H1 (cell line): ENCODE data around the gene RASGEF1B. TPM values are rescaled to one million over a fixed set of nuclear protein-coding genes. Genes with fewer than 3 reads are reported as not detected.

Experiments
- CTCF ChIA-PET: fragments of 300-600 bp; sonication (Branson Sonifier 250); formaldehyde crosslinking; loops from one replicate; lab custom pipeline; 2021; ENCODE audit not compliant: partially characterized antibody; lab: Charles Lee
- POLR2A ChIA-PET: fragments of 300-600 bp; sonication (Branson Sonifier 250); formaldehyde crosslinking; loops from one replicate; lab custom pipeline; 2021; ENCODE audit warnings: inconsistent platforms; ENCODE audit not compliant: partially characterized antibody; lab: Charles Lee
- DNase-seq, 2 experiments: peaks; one replicate each; pipeline versions ENCODE4 v3.0.0 to v3.0.0-alpha.2; 2010 to 2022; ENCODE audit warnings: low spot score in 2 of 2, low read depth in 1 of 2, mixed read lengths in 1 of 2
- FAIRE-seq: peaks from 2 replicates; lab custom pipeline; 2011; peaks lifted over from hg19 to GRCh38; lab: Jason Lieb, UNC
- H2AFZ ChIP-seq: 2 replicates; pipeline ENCODE4 v1.8.1; 2012; ENCODE audit warnings: low read length, inconsistent platforms
- H2AK5ac ChIP-seq: 2 replicates; pipeline ENCODE4 v1.6.1; 2013; ENCODE audit warnings: low read depth, low read length
- H2BK120ac ChIP-seq: replicated peaks from 2 replicates; pipeline ENCODE3; 2013; ENCODE audit warnings: low read depth, low read length, inconsistent platforms
- H2BK12ac ChIP-seq: 2 replicates; pipeline ENCODE4 v1.6.1; 2013; ENCODE audit warnings: low read depth, low read length
- H2BK15ac ChIP-seq: 2 replicates; pipeline ENCODE4 v1.6.1; 2013; ENCODE audit warnings: low read length
- H2BK20ac ChIP-seq: 2 replicates; pipeline ENCODE4 v1.6.1; 2013; ENCODE audit warnings: low read length
- H2BK5ac ChIP-seq: 2 replicates; pipeline ENCODE4 v1.6.1; 2013; ENCODE audit warnings: low read depth, low read length
- H3K14ac ChIP-seq: 2 replicates; pipeline ENCODE4 v1.6.1; 2013; ENCODE audit warnings: inconsistent platforms; ENCODE audit not compliant: insufficient read length
- H3K18ac ChIP-seq: 2 replicates; pipeline ENCODE4 v1.6.1; 2013; ENCODE audit warnings: low read length; ENCODE audit errors: extremely low read depth
- H3K23ac ChIP-seq: 2 replicates; pipeline ENCODE4 v1.6.1; 2013; ENCODE audit warnings: inconsistent platforms; ENCODE audit not compliant: insufficient read length
- H3K23me2 ChIP-seq: 2 replicates; pipeline ENCODE4 v1.6.1; 2013; ENCODE audit warnings: low read depth, low read length
- H3K27ac ChIP-seq: 2 replicates; pipeline ENCODE4 v1.6.1; 2011; ENCODE audit warnings: low read depth, low read length, inconsistent platforms
- H3K27me3 ChIP-seq, 4 experiments: replicated peaks in 1 of 4; 1 replicate in 1 of 4; 2 replicates in 3 of 4; pipeline versions ENCODE4 v1.6.1 to v1.8.1; 2011 to 2013; ENCODE audit warnings: low read length in 3 of 4, mild to moderate bottlenecking in 3 of 4, inconsistent platforms in 2 of 4, mixed read lengths in 2 of 4, moderate library complexity in 1 of 4; ENCODE audit not compliant: control insufficient read depth in 3 of 4, insufficient read depth in 3 of 4; ENCODE audit errors: extremely low read depth in 1 of 4
- H3K36me3 ChIP-seq, 4 experiments: 2 replicates each; pipeline versions ENCODE4 v1.6.1 to v1.8.1; 2011 to 2013; ENCODE audit warnings: mild to moderate bottlenecking in 4 of 4, low read length in 3 of 4, moderate library complexity in 2 of 4, control low read depth in 1 of 4, inconsistent platforms in 1 of 4; ENCODE audit not compliant: insufficient read depth in 4 of 4, control insufficient read depth in 2 of 4
- H3K4ac ChIP-seq: replicated peaks from 2 replicates; pipeline ENCODE3; 2013; ENCODE audit warnings: low read length, low read depth, mixed read lengths, inconsistent platforms; ENCODE audit not compliant: insufficient read length
- H3K4me1 ChIP-seq, 4 experiments: replicated peaks in 1 of 4; 1 replicate in 1 of 4; 2 replicates in 3 of 4; pipeline versions ENCODE4 v1.6.1 to v1.8.1; 2011 to 2013; ENCODE audit warnings: low read length in 3 of 4, inconsistent platforms in 2 of 4, mixed read lengths in 1 of 4; ENCODE audit not compliant: insufficient read depth in 4 of 4, control insufficient read depth in 3 of 4
- H3K4me2 ChIP-seq, 2 experiments: 2 replicates each; pipeline versions ENCODE4 v1.6.1 to v1.8.1; 2011 to 2013; ENCODE audit warnings: low read depth in 2 of 2, low read length in 2 of 2, control low read depth in 1 of 2, inconsistent platforms in 1 of 2, mild to moderate bottlenecking in 1 of 2; ENCODE audit not compliant: insufficient read depth in 1 of 2
- H3K4me3 ChIP-seq, 4 experiments: fragments of 200-600, 300-600 bp in 1 of 4; sonication (generic), shearing (Covaris generic), sonication (Bioruptor Twin) in 1 of 4; 2 replicates each; pipeline versions ENCODE4 v1.5.1 to v1.8.1; 2011 to 2016; ENCODE audit warnings: low read length in 4 of 4, low read depth in 3 of 4, control low read depth in 2 of 4, inconsistent platforms in 2 of 4, mild to moderate bottlenecking in 2 of 4, mixed read lengths in 1 of 4, moderate library complexity in 1 of 4; ENCODE audit not compliant: insufficient read depth in 2 of 4; ENCODE audit errors: extremely low read depth in 1 of 4
- H3K56ac ChIP-seq: replicated peaks from 2 replicates; pipeline ENCODE3; 2013; ENCODE audit warnings: low read depth, mild to moderate bottlenecking, mixed read lengths, low read length, inconsistent platforms; ENCODE audit not compliant: insufficient read length
- H3K79me1 ChIP-seq: 2 replicates; pipeline ENCODE4 v1.6.1; 2013; ENCODE audit warnings: low read depth, low read length, control low read depth
- H3K79me2 ChIP-seq, 2 experiments: 2 replicates each; pipeline versions ENCODE4 v1.6.1 to v1.8.1; 2012 to 2013; ENCODE audit warnings: low read length in 2 of 2, mild to moderate bottlenecking in 2 of 2, inconsistent platforms in 1 of 2; ENCODE audit not compliant: insufficient read depth in 2 of 2, control insufficient read depth in 1 of 2
- H3K9ac ChIP-seq, 4 experiments: replicated peaks in 1 of 4; 1 replicate in 1 of 4; 2 replicates in 3 of 4; pipeline versions ENCODE4 v1.6.1 to v1.8.1; 2011 to 2013; ENCODE audit warnings: low read depth in 3 of 4, low read length in 3 of 4, control low read depth in 2 of 4, mild to moderate bottlenecking in 2 of 4, moderate library complexity in 2 of 4, inconsistent platforms in 1 of 4; ENCODE audit errors: extremely low read depth in 1 of 4
- H3K9me3 ChIP-seq, 2 experiments: 2 replicates each; pipeline versions ENCODE4 v1.6.1 to v1.8.1; 2012 to 2013; ENCODE audit warnings: mild to moderate bottlenecking in 2 of 2, moderate library complexity in 2 of 2, control low read depth in 1 of 2, inconsistent platforms in 1 of 2, low read depth in 1 of 2, low read length in 1 of 2, mixed read lengths in 1 of 2; ENCODE audit not compliant: insufficient read depth in 2 of 2
- H4K20me1 ChIP-seq, 2 experiments: replicated peaks in 1 of 2; 2 replicates each; pipeline versions ENCODE3 to v1.8.1; 2011 to 2013; ENCODE audit warnings: inconsistent platforms in 2 of 2, low read length in 2 of 2, mild to moderate bottlenecking in 1 of 2; ENCODE audit not compliant: insufficient read depth in 2 of 2, control insufficient read depth in 1 of 2
- H4K5ac ChIP-seq: 2 replicates; pipeline ENCODE4 v1.6.1; 2013; ENCODE audit warnings: low read length, low read depth, mixed read lengths, inconsistent platforms; ENCODE audit not compliant: insufficient read length
- H4K8ac ChIP-seq: 2 replicates; pipeline ENCODE4 v1.8.0; 2013; ENCODE audit warnings: mild to moderate bottlenecking, moderate library complexity, low read length, inconsistent platforms; ENCODE audit not compliant: insufficient read depth; ENCODE audit errors: extremely low read depth
- H4K91ac ChIP-seq: replicated peaks from 2 replicates; pipeline ENCODE3; 2013; ENCODE audit warnings: low read length, mixed read lengths, inconsistent platforms; ENCODE audit not compliant: insufficient read length
- CBX5 ChIP-seq: fragments of 300-800, 300-1000 bp; sonication (generic); IDR thresholded peaks from 2 replicates; pipeline ENCODE4 v1.7.1; 2016; ENCODE audit warnings: antibody characterized with exemption, low read length, low read depth
- GTF2F1 ChIP-seq: IDR thresholded peaks from 2 replicates; pipeline ENCODE4 v1.6.1; 2012; ENCODE audit warnings: low read depth, low read length, improper control_type of control experiment, borderline replicate concordance
- RAD21 ChIP-seq, 2 experiments: IDR thresholded peaks in 1 of 2; conservative IDR thresholded peaks in 1 of 2; 2 replicates each; pipeline ENCODE4 v1.6.1; 2011; ENCODE audit warnings: low read depth in 2 of 2, low read length in 2 of 2, improper control_type of control experiment in 1 of 2, inconsistent platforms in 1 of 2, mild to moderate bottlenecking in 1 of 2, moderate library complexity in 1 of 2
- SUZ12 ChIP-seq: fragments of 200-600 bp; sonication (generic); IDR thresholded peaks from 2 replicates; pipeline ENCODE4 v1.6.1; 2012; ENCODE audit warnings: mild to moderate bottlenecking, inconsistent platforms, low read length, moderate library complexity, mixed read lengths
- TBP ChIP-seq: IDR thresholded peaks from 2 replicates; pipeline ENCODE4 v1.6.1; 2011; ENCODE audit warnings: low read depth, low read length, improper control_type of control experiment
- YY1 ChIP-seq: IDR thresholded peaks from 2 replicates; pipeline ENCODE4 v1.6.1; 2011; ENCODE audit warnings: low read depth, mild to moderate bottlenecking, low read length
- WGBS, 2 experiments: shearing (Covaris generic) in 1 of 2; methylation state at CpG; one replicate each; pipeline versions ENCODE4 v1.1.6 to v1.1.7; 2013 to 2015; ENCODE audit warnings: low lambda C conversion rate in 2 of 2, mixed read lengths in 2 of 2, inconsistent platforms in 1 of 2, low coverage in 1 of 2, missing lambda C conversion rate in 1 of 2; ENCODE audit not compliant: insufficient replicate concordance in 2 of 2, insufficient coverage in 1 of 2, insufficient read length in 1 of 2; ENCODE audit errors: extremely low coverage in 1 of 2, missing lambda C conversion rate in 1 of 2; 5-methylcytosine and 5-hydroxymethylcytosine counted together
- polyA plus RNA-seq, 7 experiments: library from polyadenylated mRNA; depleted of rRNA in 3 of 7; stranded (reverse) in 5 of 7; unstranded in 2 of 7; fragments of >200 nt in 5 of 7; fragments of 200-250 nt in 2 of 7; gene quantifications; 1 replicate in 5 of 7; 2 replicates in 1 of 7; 4 replicates in 1 of 7; pipeline versions ENCODE4 v1.2.1 to v1.2.3, GENCODE V29; 2011 to 2013; ENCODE audit warnings: missing spikeins in 2 of 7, mixed read lengths in 2 of 7
- total RNA-seq: library from RNA; stranded (reverse); fragmentation: NEBNext Ultra II Directional; extraction: Animal tissue kit (Norgen Biotek cat#: 25700); gene quantifications from 2 replicates; pipeline ENCODE4 v1.2.1, GENCODE V29; 2021

RASGEF1B gene
- total and polyA plus RNA-seq, 2 of the 8 experiments (the other 6 are each of a cell fraction or from before 2014, with no cell fraction given), result 1.6 to 4.7 TPM

GRCh38 chr4:81471298-81471587 is 464 bp downstream of the RASGEF1B start:
- Histone ChIP-seq H3K4ac (no peak overlapping the region), H2BK120ac (no peak overlapping the region), H3K36me3 (no peaks in the 10 kb centered on the region), H4K8ac (peak overlapping the region; percentile 82; the same call in 1 of the 2 replicates), H3K27me3 (peaks cover 2 to 10% (median 7%) of the 10 kb centered on the region in 4 experiments; a peak in 6 of 7 replicates), H2AK5ac (no peak overlapping the region), H3K9me3 (no peaks in the 10 kb centered on the region), H3K27ac (no peak overlapping the region), H3K56ac (no peak overlapping the region), H3K23ac (no peak overlapping the region), H2BK5ac (no peak overlapping the region; the same call in 1 of the 2 replicates)
- 1% methylated on average over 21 of the region's 21 CpGs; no CpG with 5 or more reads in 1 of the 2 experiments for WGBS, 2 experiments
- FAIRE-seq, result no peak
- ChIA-PET POLR2A (interaction anchor here (1.2 to 1.8 kb wide), 2 partner anchors 11 to 97 kb away, joined by 3 to 4 read pairs; no protein-coding TSS in a partner anchor), CTCF (interaction anchor here (0.8 to 5.4 kb wide), 15 partner anchors 26 to 448 kb away, joined by 3 to 41 read pairs (median 6); no protein-coding TSS in a partner anchor)
- TF ChIP-seq CBX5 (no peak), TBP (peak; percentile 13; the same call in 1 of the 2 replicates), RAD21 (IDR thresholded peaks at IDR 0.05 in 1 of 2, conservative IDR thresholded peaks at IDR 0.05 in 1 of 2; ENCODE audit: low read depth in 2 of 2, low read length in 2 of 2) (0 out of 4 replicates have a peak, but pooled peaks of 1 of the 2 experiments have one; percentile 4), YY1 (0 out of 2 replicates have a peak, but pooled peaks have one; percentile 13), GTF2F1 (no peak), SUZ12 (peak; percentile 46)
- TF ChIP-seq, all 59 proteins: peak for 4
- Histone ChIP-seq H3K18ac (no peak overlapping the region), H4K20me1 (peaks cover 0 to 4% of the 10 kb centered on the region in 2 experiments), H3K4me3 (peak overlapping the region; percentile 62 to 79 (median 70)), H3K4me1 (peaks cover 0 to 6% (median 2%) of the 10 kb centered on the region in 4 experiments; a peak in 5 of 7 replicates), H2BK20ac (no peak overlapping the region), H3K4me2 (peak overlapping the region; percentile 98 to 100), H3K79me2 (no peaks in the 10 kb centered on the region; a peak in 1 of 4 replicates), H3K9ac (peak overlapping the region; percentile 52 to 67 (median 57); a peak in 5 of 7 replicates), H2BK15ac (no peak overlapping the region), H3K79me1 (no peaks in the 10 kb centered on the region), H3K23me2 (peaks cover 12% of the 10 kb centered on the region), H3K14ac (no peak overlapping the region), H2AFZ (peak overlapping the region; percentile 47; the same call in 1 of the 2 replicates), H4K5ac (no peak overlapping the region), H2BK12ac (no peak overlapping the region; the same call in 1 of the 2 replicates), H4K91ac (no peak overlapping the region)
- no peak for DNase-seq
